Naive B cell (primary cell): ENCODE measurements around the gene MOG. TPM values are rescaled to one million over a fixed set of nuclear protein-coding genes. Genes with fewer than 3 reads are reported as not detected.
A peak's percentile ranks its signal among the peaks of the same experiment; 100 is the strongest.
"Not testable (repeated sequence)": the region's sequence is repeated elsewhere in the genome, so short reads cannot be mapped to it uniquely, and the experiment has no call there.

Experiments used
- ATAC-seq, 2 donors: fragments of 150-1000 bp; cut with Tn5 transposase; 2 replicates each; pipeline ENCODE4 v1.10.0; 2021; ENCODE audit warnings: low read depth in 2 of 2, mild to moderate bottlenecking in 2 of 2, moderate library complexity in 2 of 2
- DNase-seq: peaks from one replicate; pipeline ENCODE4 v3.0.0; 2022
- H3K27ac Mint-ChIP-seq, 6 donors: one replicate each; pipeline ENCODE4 v1.8.0; 2020 to 2022; ENCODE audit warnings: mild to moderate bottlenecking in 6 of 6, mixed read lengths in 6 of 6, moderate library complexity in 5 of 6, inconsistent platforms in 2 of 6
- H3K27me3 Mint-ChIP-seq, 3 donors: one replicate each; pipeline ENCODE4 v1.8.0; 2021 to 2022; ENCODE audit warnings: mixed read lengths in 3 of 3, mild to moderate bottlenecking in 1 of 3
- H3K36me3 Mint-ChIP-seq, 2 donors: one replicate each; pipeline ENCODE4 v1.8.0; 2020 to 2022; ENCODE audit warnings: mixed read lengths in 2 of 2, inconsistent platforms in 1 of 2, mild to moderate bottlenecking in 1 of 2
- H3K4me1 Mint-ChIP-seq, 3 donors: one replicate each; pipeline ENCODE4 v1.8.0; 2020 to 2022; ENCODE audit warnings: mixed read lengths in 3 of 3, inconsistent platforms in 1 of 3, mild to moderate bottlenecking in 1 of 3, moderate library complexity in 1 of 3
- H3K4me3 Mint-ChIP-seq, 8 donors: one replicate each; pipeline ENCODE4 v1.8.0; 2020 to 2022; ENCODE audit warnings: mild to moderate bottlenecking in 8 of 8, mixed read lengths in 8 of 8, moderate library complexity in 8 of 8, inconsistent platforms in 2 of 8
- H3K9me3 Mint-ChIP-seq, 7 donors: one replicate each; pipeline ENCODE4 v1.8.0; 2020 to 2022; ENCODE audit warnings: mixed read lengths in 7 of 7, mild to moderate bottlenecking in 5 of 7, inconsistent platforms in 2 of 7, moderate library complexity in 1 of 7
- polyA plus RNA-seq, 6 donors: library from polyadenylated mRNA; unstranded; fragments of 300-500 nt; fragmentation: Illumina TruSeq; gene quantifications; one replicate each; pipeline ENCODE4 v1.2.3, GENCODE V29; 2021; ENCODE audit warnings: low read depth in 6 of 6

MOG gene
- polyA plus RNA-seq, 6 donors from 2014 or later, result not detected

- Mint-ChIP-seq H3K9me3 (no peaks in the 10 kb centered on the region), H3K4me1 (no peaks in the 10 kb centered on the region), H3K36me3 (no peaks in the 10 kb centered on the region), H3K4me3 (no peak overlapping the region), H3K27ac (no peak overlapping the region), H3K27me3 (peaks cover 36 to 64% (median 54%) of the 10 kb centered on the region in 3 donors)
- DNase-seq, result no peak
- ATAC-seq, result no peak
Observed at GRCh38 chr6:29667158-29667557, 10.3 kb downstream of the MOG start.

GRCh38 chr6:29671026-29671425, 14.1 kb downstream of the MOG start:
- Mint-ChIP-seq H3K9me3 (no peaks in the 10 kb centered on the region), H3K36me3 (no peaks in the 10 kb centered on the region), H3K4me1 (no peaks in the 10 kb centered on the region), H3K27ac (peak overlapping the region in 2 of 6 donors; percentile 45 to 59), H3K4me3 (no peak overlapping the region), H3K27me3 (peaks cover 41 to 52% (median 48%) of the 10 kb centered on the region in 3 donors)
- no peak for DNase-seq
- no peak for ATAC-seq

GRCh38 chr6:29672116-29672515, 15.2 kb downstream of the MOG start:
- not testable (repeated sequence) for ATAC-seq, H3K36me3 Mint-ChIP-seq, H3K9me3 Mint-ChIP-seq, H3K4me3 Mint-ChIP-seq, DNase-seq, H3K4me1 Mint-ChIP-seq, H3K27ac Mint-ChIP-seq
- H3K27me3 Mint-ChIP-seq, result peaks cover 41 to 56% (median 41%) of the 10 kb centered on the region in 3 donors

DNA sequence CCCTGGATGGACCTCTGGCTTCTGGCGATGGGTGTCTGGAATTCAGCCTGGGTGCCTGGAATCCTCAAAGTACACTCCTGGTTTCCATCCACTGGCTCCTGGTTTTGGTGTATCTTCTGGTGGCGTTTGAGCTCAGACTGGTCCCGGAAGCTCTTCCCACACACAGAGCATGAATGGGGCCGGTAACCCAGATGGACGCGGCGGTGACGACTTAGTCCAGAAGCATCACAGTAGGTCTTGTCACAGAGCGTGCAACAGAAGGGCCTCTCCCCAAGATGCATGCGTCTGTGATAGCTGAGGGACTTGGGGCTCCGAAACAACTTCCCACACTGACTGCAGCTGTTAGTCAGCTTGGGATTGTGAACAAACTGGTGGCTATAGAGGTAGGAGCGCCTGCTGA, 16.3 kb downstream of the MOG start:
- H3K9me3 Mint-ChIP-seq, result no peaks in the 10 kb centered on the region
- no peaks in the 10 kb centered on the region for H3K36me3 Mint-ChIP-seq
- no peaks in the 10 kb centered on the region for H3K4me1 Mint-ChIP-seq
- ATAC-seq, result no peak
- no peak for DNase-seq
- H3K27ac Mint-ChIP-seq, result no peak overlapping the region
- H3K27me3 Mint-ChIP-seq, result peaks cover 32 to 49% (median 34%) of the 10 kb centered on the region in 3 donors
- no peak overlapping the region for H3K4me3 Mint-ChIP-seq

DNA sequence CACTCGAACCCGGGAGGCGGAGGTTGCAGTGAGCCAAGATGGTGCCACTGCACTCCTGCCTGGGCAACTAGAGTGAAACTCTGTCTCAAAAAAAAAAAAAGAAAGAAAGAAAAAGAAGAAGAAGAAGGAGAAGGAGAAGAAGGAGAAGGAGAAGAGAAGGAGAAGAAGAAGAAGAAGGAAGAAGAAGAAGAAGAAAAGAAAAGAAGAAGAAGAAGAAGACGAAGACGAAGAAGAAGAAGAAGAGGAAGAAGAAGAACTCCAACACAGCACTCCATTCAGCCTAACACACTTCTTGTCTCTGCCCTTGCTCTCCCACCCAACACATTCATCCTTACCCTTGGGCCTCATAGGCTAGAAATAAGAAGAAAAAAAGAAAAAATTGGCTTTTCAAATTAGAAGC, 17.1 kb downstream of the MOG start:
- Mint-ChIP-seq H3K27me3 (peaks cover 31 to 48% (median 34%) of the 10 kb centered on the region in 3 donors), H3K36me3 (no peaks in the 10 kb centered on the region), H3K4me1 (no peaks in the 10 kb centered on the region), H3K4me3 (no peak overlapping the region), H3K27ac (no peak overlapping the region), H3K9me3 (no peaks in the 10 kb centered on the region)
- ATAC-seq, result no peak
- DNase-seq, result no peak

DNA sequence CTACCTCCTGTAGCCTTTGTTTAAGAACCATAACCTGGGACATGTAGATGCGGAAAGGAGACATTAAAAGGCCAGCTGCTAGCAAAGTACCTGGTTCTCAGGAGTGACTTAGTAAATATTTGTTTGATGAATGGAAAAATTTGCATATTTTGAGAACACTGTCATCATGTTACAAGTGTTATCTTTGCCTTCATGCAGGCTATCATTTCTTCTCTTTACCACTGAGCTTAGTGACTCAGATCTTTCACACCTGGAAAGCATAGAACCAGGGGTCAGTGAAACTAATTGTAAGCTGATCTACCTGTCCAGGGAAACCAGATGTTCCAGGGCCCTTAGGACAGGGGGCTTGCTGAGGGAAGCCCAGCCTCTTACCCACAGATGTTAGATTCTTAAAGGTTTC, 18.7 kb downstream of the MOG start:
- H3K4me1 Mint-ChIP-seq, result peaks cover 0 to 4% (median 2%) of the 10 kb centered on the region in 3 donors
- H3K4me3 Mint-ChIP-seq, result no peak overlapping the region
- no peaks in the 10 kb centered on the region for H3K36me3 Mint-ChIP-seq
- DNase-seq (no peak), ATAC-seq (no peak)
- H3K27me3 Mint-ChIP-seq, result peaks cover 30 to 39% (median 34%) of the 10 kb centered on the region in 3 donors
- no peaks in the 10 kb centered on the region for H3K9me3 Mint-ChIP-seq
- H3K27ac Mint-ChIP-seq, result no peak overlapping the region

DNA sequence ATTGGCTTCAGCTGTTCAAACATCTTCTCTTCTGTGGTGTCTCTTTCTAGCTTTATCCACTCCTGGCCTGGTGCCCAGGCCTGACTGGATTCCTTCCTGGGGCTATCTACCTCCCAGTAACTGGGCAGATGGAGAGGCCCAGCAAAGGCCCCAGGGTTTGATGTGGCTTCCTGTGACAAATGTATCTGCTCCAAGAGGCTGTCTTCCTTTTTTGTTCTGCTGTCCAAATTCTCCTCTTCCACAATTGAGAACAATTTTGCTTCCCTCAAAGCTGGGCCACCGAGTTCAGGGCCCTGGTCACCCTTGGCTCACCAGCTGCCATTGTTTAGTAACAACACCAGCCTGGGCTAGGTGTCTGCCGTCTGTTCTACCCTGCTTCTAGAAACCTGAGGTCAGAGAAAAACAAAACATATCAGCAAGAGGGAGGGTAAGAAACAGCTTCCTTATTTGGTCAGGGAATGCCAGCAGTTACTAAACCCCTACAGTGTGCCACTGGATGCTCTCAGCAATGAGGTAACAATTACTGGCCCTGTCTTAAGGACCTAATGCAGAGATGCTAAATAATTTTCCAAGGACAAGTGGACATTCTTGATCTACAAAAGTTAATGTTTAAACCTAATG, 20.2 kb downstream of the MOG start:
- H3K4me3 Mint-ChIP-seq, result no peak overlapping the region
- peaks cover 0 to 4% (median 2%) of the 10 kb centered on the region in 3 donors for H3K4me1 Mint-ChIP-seq
- peaks cover 15 to 25% (median 19%) of the 10 kb centered on the region in 3 donors for H3K27me3 Mint-ChIP-seq
- no peaks in the 10 kb centered on the region for H3K36me3 Mint-ChIP-seq
- DNase-seq (no peak), ATAC-seq (no peak)
- no peaks in the 10 kb centered on the region for H3K9me3 Mint-ChIP-seq
- H3K27ac Mint-ChIP-seq, result peak overlapping the region in 2 of 6 donors; percentile 53 to 78

DNA sequence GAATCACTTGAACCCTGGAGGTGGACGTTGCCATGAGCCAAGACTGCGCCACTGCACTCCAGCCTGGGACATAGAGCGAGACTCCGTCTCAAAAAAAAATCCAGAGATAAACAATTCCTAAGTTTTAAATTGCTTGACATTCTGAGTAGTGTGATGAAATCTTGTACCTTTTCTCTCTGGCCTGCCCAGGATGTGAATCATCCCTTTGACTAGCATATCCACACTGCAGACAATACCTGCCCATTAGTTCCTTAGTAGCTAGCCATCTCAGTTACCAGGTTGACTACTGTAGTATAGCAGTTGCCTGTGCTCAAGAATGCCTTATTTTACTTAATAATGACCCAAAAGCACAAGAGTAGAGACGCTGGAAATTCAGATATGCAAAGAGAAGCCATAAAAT, 21.2 kb downstream of the MOG start:
- Mint-ChIP-seq H3K36me3 (no peaks in the 10 kb centered on the region), H3K27me3 (peaks cover 8 to 21% (median 12%) of the 10 kb centered on the region in 3 donors)
- no peak for ATAC-seq

DNA sequence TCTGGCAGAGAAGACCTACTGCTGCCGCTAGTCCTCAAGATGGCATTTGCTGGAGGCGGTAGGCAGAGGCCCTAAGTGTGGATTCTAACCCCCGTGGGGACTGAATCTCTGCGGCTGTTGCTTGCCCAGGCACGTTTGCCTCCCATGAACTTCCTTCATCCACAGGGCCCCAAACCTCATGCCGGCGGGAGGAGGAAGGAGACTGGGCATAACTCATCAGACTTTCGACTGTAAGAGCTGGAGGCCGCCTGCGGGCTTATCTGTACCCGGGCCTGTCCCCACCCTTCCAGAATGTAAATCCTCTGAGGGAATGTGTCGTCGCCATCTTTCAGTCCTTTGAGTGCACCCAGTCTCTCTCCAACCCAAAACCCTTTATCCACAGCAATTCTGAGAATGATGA, 23.1 kb downstream of the MOG start:
- no peak for ATAC-seq
- peaks cover 0 to 18% (median 14%) of the 10 kb centered on the region in 3 donors for H3K27me3 Mint-ChIP-seq
- H3K4me1 Mint-ChIP-seq, result peaks cover 0 to 4% (median 2%) of the 10 kb centered on the region in 3 donors
- no peaks in the 10 kb centered on the region for H3K36me3 Mint-ChIP-seq
- no peak for DNase-seq
- H3K27ac Mint-ChIP-seq, result peak overlapping the region in 1 of 6 donors; percentile 11
- H3K4me3 Mint-ChIP-seq, result peak overlapping the region in 4 of 8 donors; percentile 70 to 91 (median 79)
- H3K9me3 Mint-ChIP-seq, result no peaks in the 10 kb centered on the region

More for the DNA sequence above, 21.2 kb downstream of the MOG start:
- DNase-seq, result no peak
- Mint-ChIP-seq H3K9me3 (no peaks in the 10 kb centered on the region), H3K4me3 (no peak overlapping the region), H3K27ac (no peak overlapping the region), H3K4me1 (peaks cover 0 to 4% (median 2%) of the 10 kb centered on the region in 3 donors)

GRCh38 chr6:29680416-29680815, 23.5 kb downstream of the MOG start:
- Mint-ChIP-seq H3K4me1 (peaks cover 0 to 4% (median 2%) of the 10 kb centered on the region in 3 donors), H3K27ac (peak overlapping the region in 1 of 6 donors; percentile 11), H3K27me3 (peaks cover 0 to 18% (median 18%) of the 10 kb centered on the region in 3 donors), H3K4me3 (peak overlapping the region in 4 of 8 donors; percentile 70 to 91 (median 79)), H3K36me3 (no peaks in the 10 kb centered on the region), H3K9me3 (peaks cover 0 to 2% (median 0%) of the 10 kb centered on the region in 7 donors)
- ATAC-seq, result peak in 1 of 2 donors; percentile 48
- DNase-seq, result no peak

- DNase-seq (no peak), ATAC-seq (peak in 1 of 2 donors; percentile 23)
- Mint-ChIP-seq H3K27me3 (peaks cover 0 to 22% (median 18%) of the 10 kb centered on the region in 3 donors), H3K4me3 (peak within 1 kb of the TSS in 4 of 8 donors; percentile 72 to 91 (median 80)), H3K4me1 (peaks cover 0 to 4% (median 2%) of the 10 kb centered on the region in 3 donors), H3K27ac (peak within 1 kb of the TSS in 2 of 6 donors; percentile 11 to 85), H3K36me3 (no peaks in the 10 kb centered on the region), H3K9me3 (peaks cover 0 to 3% (median 0%) of the 10 kb centered on the region in 7 donors)
Observed at GRCh38 chr6:29680904-29681303, 24.0 kb downstream of the MOG start, which contains the start of gene ZFP57. Gene ZFP57 (minus strand): TSS chr6:29681152. CDS start chr6:29677003, 4,149 bp downstream.

DNA sequence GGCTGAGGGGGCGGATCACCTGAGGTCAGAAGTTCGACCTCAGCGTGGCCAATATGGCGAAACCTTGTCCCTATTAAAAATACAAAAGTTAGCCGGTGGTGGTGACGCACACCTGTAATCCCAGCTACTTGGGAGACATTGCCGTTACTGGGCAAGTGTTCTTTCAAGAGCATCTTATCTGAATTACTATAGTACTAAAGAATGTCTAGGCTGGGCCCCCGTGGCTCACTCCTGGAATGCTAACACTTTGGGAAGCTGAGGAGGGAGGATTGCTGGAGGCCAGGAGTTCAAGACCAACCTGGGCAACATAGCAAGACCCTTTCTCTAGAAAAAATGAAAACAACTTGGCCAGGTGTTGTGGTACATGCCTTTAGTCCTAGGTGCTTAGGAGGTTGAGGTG, 24.9 kb downstream of the MOG start:
- Mint-ChIP-seq H3K9me3 (peaks cover 0 to 3% (median 0%) of the 10 kb centered on the region in 7 donors), H3K27ac (no peak overlapping the region), H3K36me3 (no peaks in the 10 kb centered on the region), H3K4me3 (peak overlapping the region in 1 of 8 donors; percentile 22), H3K27me3 (peaks cover 0 to 22% (median 14%) of the 10 kb centered on the region in 3 donors), H3K4me1 (peaks cover 0 to 4% (median 2%) of the 10 kb centered on the region in 3 donors)
- ATAC-seq, result no peak
- no peak for DNase-seq

- Mint-ChIP-seq H3K9me3 (peaks cover 0 to 3% (median 0%) of the 10 kb centered on the region in 7 donors), H3K27me3 (peaks cover 0 to 30% (median 3%) of the 10 kb centered on the region in 3 donors), H3K4me1 (no peaks in the 10 kb centered on the region), H3K4me3 (peak overlapping the region in 1 of 8 donors; percentile 19), H3K36me3 (no peaks in the 10 kb centered on the region), H3K27ac (peak overlapping the region in 1 of 6 donors; percentile 21)
- ATAC-seq (no peak), DNase-seq (no peak)
Observed at GRCh38 chr6:29685718-29686326, 28.9 kb downstream of the MOG start.

- Mint-ChIP-seq H3K36me3 (peaks cover 3 to 14% of the 10 kb centered on the region in 2 donors), H3K27me3 (peaks cover 0 to 29% (median 4%) of the 10 kb centered on the region in 3 donors), H3K9me3 (peaks cover 2 to 17% (median 8%) of the 10 kb centered on the region in 7 donors), H3K4me1 (peaks cover 0 to 2% (median 0%) of the 10 kb centered on the region in 3 donors), H3K27ac (no peak overlapping the region), H3K4me3 (no peak overlapping the region)
- ATAC-seq (peak; percentile 32 to 64), DNase-seq (no peak)
Observed at GRCh38 chr6:29694637-29695036, 37.7 kb downstream of the MOG start.
